H1 (cell line): ENCODE results near the gene FBN1. TPM values are rescaled to one million over a fixed set of nuclear protein-coding genes. Genes with fewer than 3 reads are reported as not detected.

Experiments used
- CTCF ChIA-PET: fragments of 300-600 bp; sonication (Branson Sonifier 250); formaldehyde crosslinking; loops from one replicate; lab custom pipeline; 2021; ENCODE audit not compliant: partially characterized antibody; lab: Charles Lee
- POLR2A ChIA-PET: fragments of 300-600 bp; sonication (Branson Sonifier 250); formaldehyde crosslinking; loops from one replicate; lab custom pipeline; 2021; ENCODE audit warnings: inconsistent platforms; ENCODE audit not compliant: partially characterized antibody; lab: Charles Lee
- DNase-seq, 2 experiments: peaks; one replicate each; pipeline versions ENCODE4 v3.0.0 to v3.0.0-alpha.2; 2010 to 2022; ENCODE audit warnings: low spot score in 2 of 2, low read depth in 1 of 2, mixed read lengths in 1 of 2
- FAIRE-seq: peaks from 2 replicates; lab custom pipeline; 2011; peaks lifted over from hg19 to GRCh38; lab: Jason Lieb, UNC
- H2AFZ ChIP-seq: 2 replicates; pipeline ENCODE4 v1.8.1; 2012; ENCODE audit warnings: low read length, inconsistent platforms
- H2AK5ac ChIP-seq: 2 replicates; pipeline ENCODE4 v1.6.1; 2013; ENCODE audit warnings: low read depth, low read length
- H2BK120ac ChIP-seq: replicated peaks from 2 replicates; pipeline ENCODE3; 2013; ENCODE audit warnings: low read depth, low read length, inconsistent platforms
- H2BK12ac ChIP-seq: 2 replicates; pipeline ENCODE4 v1.6.1; 2013; ENCODE audit warnings: low read depth, low read length
- H2BK15ac ChIP-seq: 2 replicates; pipeline ENCODE4 v1.6.1; 2013; ENCODE audit warnings: low read length
- H2BK20ac ChIP-seq: 2 replicates; pipeline ENCODE4 v1.6.1; 2013; ENCODE audit warnings: low read length
- H2BK5ac ChIP-seq: 2 replicates; pipeline ENCODE4 v1.6.1; 2013; ENCODE audit warnings: low read depth, low read length
- H3K14ac ChIP-seq: 2 replicates; pipeline ENCODE4 v1.6.1; 2013; ENCODE audit warnings: inconsistent platforms; ENCODE audit not compliant: insufficient read length
- H3K18ac ChIP-seq: 2 replicates; pipeline ENCODE4 v1.6.1; 2013; ENCODE audit warnings: low read length; ENCODE audit errors: extremely low read depth
- H3K23ac ChIP-seq: 2 replicates; pipeline ENCODE4 v1.6.1; 2013; ENCODE audit warnings: inconsistent platforms; ENCODE audit not compliant: insufficient read length
- H3K23me2 ChIP-seq: 2 replicates; pipeline ENCODE4 v1.6.1; 2013; ENCODE audit warnings: low read depth, low read length
- H3K27ac ChIP-seq: 2 replicates; pipeline ENCODE4 v1.6.1; 2011; ENCODE audit warnings: low read depth, low read length, inconsistent platforms
- H3K27me3 ChIP-seq, 4 experiments: replicated peaks in 1 of 4; 1 replicate in 1 of 4; 2 replicates in 3 of 4; pipeline versions ENCODE4 v1.6.1 to v1.8.1; 2011 to 2013; ENCODE audit warnings: low read length in 3 of 4, mild to moderate bottlenecking in 3 of 4, inconsistent platforms in 2 of 4, mixed read lengths in 2 of 4, moderate library complexity in 1 of 4; ENCODE audit not compliant: control insufficient read depth in 3 of 4, insufficient read depth in 3 of 4; ENCODE audit errors: extremely low read depth in 1 of 4
- H3K36me3 ChIP-seq, 4 experiments: 2 replicates each; pipeline versions ENCODE4 v1.6.1 to v1.8.1; 2011 to 2013; ENCODE audit warnings: mild to moderate bottlenecking in 4 of 4, low read length in 3 of 4, moderate library complexity in 2 of 4, control low read depth in 1 of 4, inconsistent platforms in 1 of 4; ENCODE audit not compliant: insufficient read depth in 4 of 4, control insufficient read depth in 2 of 4
- H3K4ac ChIP-seq: replicated peaks from 2 replicates; pipeline ENCODE3; 2013; ENCODE audit warnings: low read length, low read depth, mixed read lengths, inconsistent platforms; ENCODE audit not compliant: insufficient read length
- H3K4me1 ChIP-seq, 4 experiments: replicated peaks in 1 of 4; 1 replicate in 1 of 4; 2 replicates in 3 of 4; pipeline versions ENCODE4 v1.6.1 to v1.8.1; 2011 to 2013; ENCODE audit warnings: low read length in 3 of 4, inconsistent platforms in 2 of 4, mixed read lengths in 1 of 4; ENCODE audit not compliant: insufficient read depth in 4 of 4, control insufficient read depth in 3 of 4
- H3K4me2 ChIP-seq, 2 experiments: 2 replicates each; pipeline versions ENCODE4 v1.6.1 to v1.8.1; 2011 to 2013; ENCODE audit warnings: low read depth in 2 of 2, low read length in 2 of 2, control low read depth in 1 of 2, inconsistent platforms in 1 of 2, mild to moderate bottlenecking in 1 of 2; ENCODE audit not compliant: insufficient read depth in 1 of 2
- H3K4me3 ChIP-seq, 4 experiments: fragments of 200-600, 300-600 bp in 1 of 4; sonication (generic), shearing (Covaris generic), sonication (Bioruptor Twin) in 1 of 4; 2 replicates each; pipeline versions ENCODE4 v1.5.1 to v1.8.1; 2011 to 2016; ENCODE audit warnings: low read length in 4 of 4, low read depth in 3 of 4, control low read depth in 2 of 4, inconsistent platforms in 2 of 4, mild to moderate bottlenecking in 2 of 4, mixed read lengths in 1 of 4, moderate library complexity in 1 of 4; ENCODE audit not compliant: insufficient read depth in 2 of 4; ENCODE audit errors: extremely low read depth in 1 of 4
- H3K56ac ChIP-seq: replicated peaks from 2 replicates; pipeline ENCODE3; 2013; ENCODE audit warnings: low read depth, mild to moderate bottlenecking, mixed read lengths, low read length, inconsistent platforms; ENCODE audit not compliant: insufficient read length
- H3K79me1 ChIP-seq: 2 replicates; pipeline ENCODE4 v1.6.1; 2013; ENCODE audit warnings: low read depth, low read length, control low read depth
- H3K79me2 ChIP-seq, 2 experiments: 2 replicates each; pipeline versions ENCODE4 v1.6.1 to v1.8.1; 2012 to 2013; ENCODE audit warnings: low read length in 2 of 2, mild to moderate bottlenecking in 2 of 2, inconsistent platforms in 1 of 2; ENCODE audit not compliant: insufficient read depth in 2 of 2, control insufficient read depth in 1 of 2
- H3K9ac ChIP-seq, 4 experiments: replicated peaks in 1 of 4; 1 replicate in 1 of 4; 2 replicates in 3 of 4; pipeline versions ENCODE4 v1.6.1 to v1.8.1; 2011 to 2013; ENCODE audit warnings: low read depth in 3 of 4, low read length in 3 of 4, control low read depth in 2 of 4, mild to moderate bottlenecking in 2 of 4, moderate library complexity in 2 of 4, inconsistent platforms in 1 of 4; ENCODE audit errors: extremely low read depth in 1 of 4
- H3K9me3 ChIP-seq, 2 experiments: 2 replicates each; pipeline versions ENCODE4 v1.6.1 to v1.8.1; 2012 to 2013; ENCODE audit warnings: mild to moderate bottlenecking in 2 of 2, moderate library complexity in 2 of 2, control low read depth in 1 of 2, inconsistent platforms in 1 of 2, low read depth in 1 of 2, low read length in 1 of 2, mixed read lengths in 1 of 2; ENCODE audit not compliant: insufficient read depth in 2 of 2
- H4K20me1 ChIP-seq, 2 experiments: replicated peaks in 1 of 2; 2 replicates each; pipeline versions ENCODE3 to v1.8.1; 2011 to 2013; ENCODE audit warnings: inconsistent platforms in 2 of 2, low read length in 2 of 2, mild to moderate bottlenecking in 1 of 2; ENCODE audit not compliant: insufficient read depth in 2 of 2, control insufficient read depth in 1 of 2
- H4K5ac ChIP-seq: 2 replicates; pipeline ENCODE4 v1.6.1; 2013; ENCODE audit warnings: low read length, low read depth, mixed read lengths, inconsistent platforms; ENCODE audit not compliant: insufficient read length
- H4K8ac ChIP-seq: 2 replicates; pipeline ENCODE4 v1.8.0; 2013; ENCODE audit warnings: mild to moderate bottlenecking, moderate library complexity, low read length, inconsistent platforms; ENCODE audit not compliant: insufficient read depth; ENCODE audit errors: extremely low read depth
- H4K91ac ChIP-seq: replicated peaks from 2 replicates; pipeline ENCODE3; 2013; ENCODE audit warnings: low read length, mixed read lengths, inconsistent platforms; ENCODE audit not compliant: insufficient read length
- GABPA ChIP-seq: IDR thresholded peaks from 2 replicates; pipeline ENCODE4 v1.6.1; 2011; ENCODE audit warnings: mild to moderate bottlenecking, low read length, moderate library complexity, borderline replicate concordance; ENCODE audit not compliant: insufficient read depth
- NRF1 ChIP-seq: IDR thresholded peaks from 2 replicates; pipeline ENCODE4 v1.6.1; 2011; ENCODE audit warnings: mild to moderate bottlenecking, low read depth, low read length, improper control_type of control experiment
- WGBS, 2 experiments: shearing (Covaris generic) in 1 of 2; methylation state at CpG; one replicate each; pipeline versions ENCODE4 v1.1.6 to v1.1.7; 2013 to 2015; ENCODE audit warnings: low lambda C conversion rate in 2 of 2, mixed read lengths in 2 of 2, inconsistent platforms in 1 of 2, low coverage in 1 of 2, missing lambda C conversion rate in 1 of 2; ENCODE audit not compliant: insufficient replicate concordance in 2 of 2, insufficient coverage in 1 of 2, insufficient read length in 1 of 2; ENCODE audit errors: extremely low coverage in 1 of 2, missing lambda C conversion rate in 1 of 2; 5-methylcytosine and 5-hydroxymethylcytosine counted together
- polyA plus RNA-seq, 7 experiments: library from polyadenylated mRNA; depleted of rRNA in 3 of 7; stranded (reverse) in 5 of 7; unstranded in 2 of 7; fragments of >200 nt in 5 of 7; fragments of 200-250 nt in 2 of 7; gene quantifications; 1 replicate in 5 of 7; 2 replicates in 1 of 7; 4 replicates in 1 of 7; pipeline versions ENCODE4 v1.2.1 to v1.2.3, GENCODE V29; 2011 to 2013; ENCODE audit warnings: missing spikeins in 2 of 7, mixed read lengths in 2 of 7
- total RNA-seq: library from RNA; stranded (reverse); fragmentation: NEBNext Ultra II Directional; extraction: Animal tissue kit (Norgen Biotek cat#: 25700); gene quantifications from 2 replicates; pipeline ENCODE4 v1.2.1, GENCODE V29; 2021
- TF ChIP-seq, protein P1 (sequence below): IDR thresholded peaks from 2 replicates; pipeline ENCODE4 v1.6.1; 2012; ENCODE audit warnings: inconsistent platforms

FBN1 gene
- total and polyA plus RNA-seq, 2 of the 8 experiments (the other 6 are each of a cell fraction or from before 2014, with no cell fraction given): 3.0 to 4.0 TPM

DNA sequence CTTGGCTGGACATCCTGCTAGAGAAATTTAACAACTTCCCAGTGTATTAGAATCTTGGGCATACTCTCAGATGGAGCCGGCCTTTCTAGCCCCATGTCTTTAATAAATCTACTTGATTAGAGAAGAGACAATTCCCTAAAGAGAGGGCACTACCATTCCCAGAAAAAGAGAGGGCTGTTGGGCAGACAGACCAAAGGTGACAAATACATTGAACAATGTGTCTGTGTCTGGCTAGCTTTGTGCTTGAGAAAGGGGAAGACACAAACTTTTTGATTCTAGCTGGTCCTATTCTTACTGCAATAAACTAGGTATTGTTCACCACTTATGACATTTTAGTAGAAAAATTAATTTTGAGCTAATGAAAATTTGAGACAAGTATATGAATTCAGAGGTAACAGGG, 256.6 kb downstream of the FBN1 start:
- Histone ChIP-seq H2BK12ac (no peak overlapping the region), H3K36me3 (no peaks in the 10 kb centered on the region), H2BK15ac (no peak overlapping the region), H3K14ac (no peak overlapping the region), H2BK20ac (no peak overlapping the region), H3K27me3 (no peaks in the 10 kb centered on the region), H3K4me1 (no peaks in the 10 kb centered on the region), H3K4me2 (no peak overlapping the region), H3K9ac (no peak overlapping the region), H3K4ac (no peak overlapping the region), H3K79me2 (no peaks in the 10 kb centered on the region), H3K23ac (no peak overlapping the region), H3K23me2 (no peaks in the 10 kb centered on the region), H3K79me1 (no peaks in the 10 kb centered on the region), H3K56ac (no peak overlapping the region), H2AK5ac (no peak overlapping the region), H4K8ac (no peak overlapping the region), H3K4me3 (no peak overlapping the region), H4K5ac (no peak overlapping the region), H2BK120ac (no peak overlapping the region), H3K27ac (no peak overlapping the region), H3K9me3 (no peaks in the 10 kb centered on the region), H4K20me1 (no peaks in the 10 kb centered on the region), H3K18ac (no peak overlapping the region), H2AFZ (no peak overlapping the region), H4K91ac (no peak overlapping the region), H2BK5ac (no peak overlapping the region)
- FAIRE-seq: no peak
- POLR2A ChIA-PET: no interaction called here
- TF ChIP-seq GABPA (no peak), NRF1 (no peak)
- TF ChIP-seq, protein P1, sequence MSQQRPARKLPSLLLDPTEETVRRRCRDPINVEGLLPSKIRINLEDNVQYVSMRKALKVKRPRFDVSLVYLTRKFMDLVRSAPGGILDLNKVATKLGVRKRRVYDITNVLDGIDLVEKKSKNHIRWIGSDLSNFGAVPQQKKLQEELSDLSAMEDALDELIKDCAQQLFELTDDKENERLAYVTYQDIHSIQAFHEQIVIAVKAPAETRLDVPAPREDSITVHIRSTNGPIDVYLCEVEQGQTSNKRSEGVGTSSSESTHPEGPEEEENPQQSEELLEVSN: no peak
- CTCF ChIA-PET: interaction anchor here (0.6 to 1.2 kb wide), 3 partner anchors 11 to 45 kb away, joined by 3 to 5 read pairs (median 4); no protein-coding TSS in a partner anchor
- WGBS, 2 experiments: 82% methylated on average over 1 of the region's 1 CpG; no CpG with 5 or more reads in 1 of the 2 experiments
- no peak for DNase-seq
